Measurements from ENCODE around the gene FILIP1.

FILIP1 gene

GRCh38 chr6:75393806-75394205 lies 99.8 kb downstream of the FILIP1 start:
- DNase-seq (ENCODE audit: insufficient read length, low spot score) (no peak), FAIRE-seq (no peak)

GRCh38 chr6:75391276-75391675 lies 102.3 kb downstream of the FILIP1 start:
- no peak for FAIRE-seq
- DNase-seq (ENCODE audit: insufficient read length, low spot score) = no peak

GRCh38 chr6:75386050-75386770 lies 107.4 kb downstream of the FILIP1 start:
- FAIRE-seq = no peak

GRCh38 chr6:75384116-75384515 lies 109.5 kb downstream of the FILIP1 start:
- no peak for DNase-seq (ENCODE audit: insufficient read length, low spot score)
- no peak for FAIRE-seq

More at GRCh38 chr6:75386050-75386770, 107.4 kb downstream of the FILIP1 start:
- no peak for DNase-seq (ENCODE audit: insufficient read length, low spot score)

- no peak for FAIRE-seq
- no peak for DNase-seq (ENCODE audit: insufficient read length, low spot score)
These were observed 111.0 kb downstream of the FILIP1 start for GRCh38 chr6:75382634-75382900.

GRCh38 chr6:75381877-75382633 lies 111.5 kb downstream of the FILIP1 start:
- DNase-seq (ENCODE audit: insufficient read length, low spot score) (no peak), FAIRE-seq (no peak)

GRCh38 chr6:75379536-75379935 lies 114.1 kb downstream of the FILIP1 start:
- FAIRE-seq = no peak
- DNase-seq (ENCODE audit: insufficient read length, low spot score) = no peak

- no peak for DNase-seq (ENCODE audit: insufficient read length, low spot score)
- FAIRE-seq = no peak
These were observed 115.5 kb downstream of the FILIP1 start for GRCh38 chr6:75378101-75378500.

- FAIRE-seq = no peak
- no peak for DNase-seq (ENCODE audit: insufficient read length, low spot score)
These were observed 116.2 kb downstream of the FILIP1 start for GRCh38 chr6:75377386-75377785.

- no peak for FAIRE-seq
These were observed 117.1 kb downstream of the FILIP1 start for GRCh38 chr6:75376347-75377024.

GRCh38 chr6:75374961-75375400 lies 118.6 kb downstream of the FILIP1 start:
- no peak for FAIRE-seq
- DNase-seq (ENCODE audit: insufficient read length, low spot score) = no peak

More at GRCh38 chr6:75376347-75377024, 117.1 kb downstream of the FILIP1 start:
- DNase-seq (ENCODE audit: insufficient read length, low spot score) = no peak

- no peak for FAIRE-seq
- DNase-seq (ENCODE audit: insufficient read length, low spot score) = no peak
These were observed 120.7 kb downstream of the FILIP1 start for GRCh38 chr6:75372884-75373283.

GRCh38 chr6:75370011-75370410 lies 123.6 kb downstream of the FILIP1 start:
- no peak for DNase-seq (ENCODE audit: insufficient read length, low spot score)
- no peak for FAIRE-seq

GRCh38 chr6:75368864-75369402 lies 124.7 kb downstream of the FILIP1 start:
- DNase-seq (ENCODE audit: insufficient read length, low spot score) = no peak
- FAIRE-seq = no peak

GRCh38 chr6:75368151-75368779 lies 125.3 kb downstream of the FILIP1 start:
- DNase-seq (ENCODE audit: insufficient read length, low spot score) (no peak), FAIRE-seq (peak; percentile 59)

GRCh38 chr6:75363304-75363703 lies 130.3 kb downstream of the FILIP1 start:
- DNase-seq (ENCODE audit: insufficient read length, low spot score) (no peak), FAIRE-seq (no peak)

GRCh38 chr6:75353644-75354043 lies 140.0 kb downstream of the FILIP1 start:
- FAIRE-seq = no peak
- no peak for DNase-seq (ENCODE audit: insufficient read length, low spot score)

- DNase-seq (ENCODE audit: insufficient read length, low spot score) (no peak), FAIRE-seq (no peak)
These were observed 142.0 kb downstream of the FILIP1 start for GRCh38 chr6:75351570-75351969.

GRCh38 chr6:75350808-75351207 lies 142.8 kb downstream of the FILIP1 start:
- FAIRE-seq = no peak

GRCh38 chr6:75350156-75350555 lies 143.4 kb downstream of the FILIP1 start:
- DNase-seq (ENCODE audit: insufficient read length, low spot score) = no peak
- no peak for FAIRE-seq

More at GRCh38 chr6:75350808-75351207, 142.8 kb downstream of the FILIP1 start:
- DNase-seq (ENCODE audit: insufficient read length, low spot score) = no peak
